ENCODE measurements around the gene RPAP2. TPM values are rescaled to one million over a fixed set of nuclear protein-coding genes. Genes with fewer than 3 reads are reported as not detected.

The RPAP2 gene
- total RNA-seq, 4 donors from 2014 or later, result 3.1 to 18.5 (median 8.4) TPM

GRCh38 chr1:92442351-92442750 is 143.5 kb downstream of the RPAP2 start:
- peaks cover 0 to 4% (median 0%) of the 10 kb centered on the region in 3 donors for H3K4me1 ChIP-seq
- no peaks in the 10 kb centered on the region for H3K27me3 ChIP-seq
- DNase-seq, result no peak
- no peak for TF ChIP-seq CTCF (IDR thresholded peaks at IDR 0.05)
- no peak for TF ChIP-seq POLR2A (IDR thresholded peaks at IDR 0.05)
- no peaks in the 10 kb centered on the region for H3K9me3 ChIP-seq
- intact Hi-C loops (cut with DNase I), result no loop called here
- H3K4me3 ChIP-seq, result peak overlapping the region; percentile 19 to 66 (median 43)
- 63 to 73% methylated on average over 4 to 5 of the region's 5 CpGs for WGBS, 2 donors
- H3K27ac ChIP-seq, result peak overlapping the region; percentile 17 to 48 (median 34)
- H3K36me3 ChIP-seq, result no peaks in the 10 kb centered on the region

GRCh38 chr1:92443893-92444292 is 145.0 kb downstream of the RPAP2 start:
- WGBS, 2 donors, result 76 to 77% methylated on average over 3 of the region's 3 CpGs
- no peak overlapping the region for H3K4me3 ChIP-seq
- no peak for DNase-seq
- intact Hi-C loops (cut with DNase I), result no loop called here
- no peaks in the 10 kb centered on the region for H3K27me3 ChIP-seq
- no peaks in the 10 kb centered on the region for H3K36me3 ChIP-seq
- peaks cover 0 to 4% (median 0%) of the 10 kb centered on the region in 3 donors for H3K4me1 ChIP-seq
- no peak for TF ChIP-seq POLR2A (IDR thresholded peaks at IDR 0.05)
- TF ChIP-seq CTCF (IDR thresholded peaks at IDR 0.05), result no peak
- no peaks in the 10 kb centered on the region for H3K9me3 ChIP-seq
- no peak overlapping the region for H3K27ac ChIP-seq

GRCh38 chr1:92444351-92444750 is 145.5 kb downstream of the RPAP2 start:
- DNase-seq, result no peak
- 63 to 67% methylated on average over 1 of the region's 1 CpG for WGBS, 2 donors

GRCh38 chr1:92445865-92446264 is 147.0 kb downstream of the RPAP2 start:
- no peak overlapping the region for H3K27ac ChIP-seq
- intact Hi-C loops (cut with DNase I), result no loop called here
- H3K9me3 ChIP-seq, result no peaks in the 10 kb centered on the region
- WGBS, 2 donors, result 66 to 85% methylated on average over 2 of the region's 2 CpGs
- no peaks in the 10 kb centered on the region for H3K27me3 ChIP-seq
- TF ChIP-seq POLR2A (IDR thresholded peaks at IDR 0.05) (no peak), CTCF (IDR thresholded peaks at IDR 0.05) (no peak)
- no peaks in the 10 kb centered on the region for H3K36me3 ChIP-seq
- DNase-seq, result no peak
- peaks cover 0 to 4% (median 0%) of the 10 kb centered on the region in 3 donors for H3K4me1 ChIP-seq
- H3K4me3 ChIP-seq, result no peak overlapping the region

More at GRCh38 chr1:92444351-92444750, 145.5 kb downstream of the RPAP2 start:
- Histone ChIP-seq H3K4me1 (peaks cover 0 to 4% (median 0%) of the 10 kb centered on the region in 3 donors), H3K36me3 (no peaks in the 10 kb centered on the region), H3K4me3 (no peak overlapping the region), H3K27ac (no peak overlapping the region), H3K9me3 (no peaks in the 10 kb centered on the region), H3K27me3 (no peaks in the 10 kb centered on the region)
- TF ChIP-seq POLR2A (IDR thresholded peaks at IDR 0.05) (no peak), CTCF (IDR thresholded peaks at IDR 0.05) (no peak)
- intact Hi-C loops (cut with DNase I), result no loop called here

- H3K27ac ChIP-seq, result no peak overlapping the region
- TF ChIP-seq CTCF (IDR thresholded peaks at IDR 0.05) (no peak), POLR2A (IDR thresholded peaks at IDR 0.05) (no peak)
- intact Hi-C loops (cut with DNase I), result no loop called here
- H3K27me3 ChIP-seq, result no peaks in the 10 kb centered on the region
- H3K4me1 ChIP-seq, result peaks cover 0 to 1% (median 0%) of the 10 kb centered on the region in 3 donors
- H3K9me3 ChIP-seq, result no peaks in the 10 kb centered on the region
- 36 to 61% methylated on average over 2 of the region's 2 CpGs for WGBS, 2 donors
- no peaks in the 10 kb centered on the region for H3K36me3 ChIP-seq
- no peak for DNase-seq
- H3K4me3 ChIP-seq, result no peak overlapping the region
Measured at GRCh38 chr1:92446546-92446945, 147.7 kb downstream of the RPAP2 start.

Measured in esophagus squamous epithelium (tissue), 5 donors.